SIG-M5 treated with dmso at 0.1 percent for 504 hours (cell line): ENCODE results near the gene OCRL.
A peak's percentile ranks its signal among the peaks of the same experiment; 100 is the strongest.

Experiments used
- DNase-seq: peaks from one replicate; lab custom pipeline; 2025; ENCODE audit not compliant: unreplicated experiment; lab: John Stamatoyannopoulos, UW

Gene OCRL

DNA sequence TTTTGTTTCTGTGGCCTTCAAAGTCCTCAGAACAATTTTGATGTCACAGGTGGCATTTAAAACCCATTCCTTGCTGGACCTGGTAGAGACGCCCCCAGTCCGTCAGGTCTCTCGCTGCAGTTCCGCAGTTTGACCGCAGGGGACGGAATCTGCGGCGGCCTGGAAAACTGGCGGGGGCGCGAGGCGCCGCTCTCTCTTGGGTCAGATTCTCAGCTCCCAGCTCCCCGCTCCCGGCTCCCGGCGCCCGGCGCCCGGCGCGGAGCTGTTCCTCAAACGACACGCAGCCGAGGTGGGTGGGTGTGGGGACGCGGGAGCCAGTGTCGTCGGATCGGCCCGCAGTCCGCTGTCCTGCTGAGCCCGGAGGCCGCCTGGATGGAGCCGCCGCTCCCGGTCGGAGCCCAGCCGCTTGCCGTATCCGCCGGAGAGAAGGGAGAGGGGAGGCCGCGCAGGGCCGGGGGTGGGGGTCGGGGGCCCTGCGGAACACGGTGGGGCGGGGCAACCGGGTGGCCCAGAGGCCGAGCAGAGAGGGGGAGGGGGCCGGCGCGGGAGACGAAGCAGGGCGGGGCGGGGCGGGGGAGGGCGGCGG lies at the start of gene OCRL:
OCRL (plus strand) TSS at position 192 of the 586 bp plus-strand sequence; CDS start at position 373, 181 bp downstream.
- peak; percentile 59 for DNase-seq

DNA sequence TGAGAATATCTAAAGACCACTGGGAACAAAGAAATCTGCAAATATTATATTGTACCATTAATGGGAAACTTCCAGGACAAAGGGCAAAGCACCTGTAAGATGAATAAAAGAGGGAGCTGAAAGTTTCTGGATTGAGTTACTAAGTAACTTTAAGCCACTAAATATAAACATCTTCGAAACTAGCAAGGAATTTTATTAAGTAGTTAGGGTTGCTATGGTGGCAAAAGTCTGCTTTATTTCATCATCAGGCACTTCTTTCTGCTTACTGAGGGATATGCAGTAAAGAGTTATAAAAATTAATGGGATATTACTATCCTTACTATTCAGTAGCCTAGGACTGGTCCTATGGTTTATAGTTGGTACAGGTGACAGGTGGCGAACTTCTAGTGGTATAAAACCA lies 49.7 kb upstream of the OCRL start:
- DNase-seq: no peak

DNA sequence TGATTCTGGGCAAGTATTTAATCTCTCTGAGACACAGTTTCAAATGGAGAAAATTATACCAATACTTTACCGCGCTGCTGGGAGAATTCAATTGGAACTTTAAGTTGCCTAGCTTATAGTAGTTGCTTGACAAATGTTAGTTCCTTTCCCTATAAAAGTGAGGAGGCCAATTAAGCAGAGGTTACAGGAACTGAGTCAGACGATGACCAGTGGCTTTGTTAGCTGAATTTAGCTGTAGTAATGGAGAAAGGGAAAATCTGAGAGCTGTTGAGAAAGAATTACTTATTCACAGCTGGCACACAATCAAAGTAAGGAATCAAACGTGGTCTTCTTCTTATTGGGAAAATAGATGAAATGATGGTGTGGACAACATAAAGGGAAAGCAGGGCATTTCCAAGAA lies 46.4 kb upstream of the OCRL start:
- DNase-seq: no peak

DNA sequence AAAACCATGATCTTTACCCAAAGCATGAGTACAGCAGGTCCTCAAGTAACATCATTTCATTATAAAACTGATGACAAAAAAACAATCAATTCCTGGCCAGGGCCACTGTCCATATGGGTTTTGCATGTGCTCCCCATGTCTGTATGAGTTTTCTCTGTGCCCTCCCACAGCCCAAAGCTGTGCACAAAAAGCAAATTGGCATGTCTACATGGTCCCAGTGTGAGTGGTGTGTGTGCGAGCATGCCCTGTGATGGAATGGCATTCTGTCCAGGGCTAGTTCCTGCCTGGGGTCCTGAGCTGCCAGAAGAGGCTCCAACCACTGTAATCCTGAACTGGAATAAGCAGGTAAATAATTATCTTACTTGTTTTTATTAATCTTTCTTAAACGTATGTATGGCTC lies 45.2 kb upstream of the OCRL start:
- DNase-seq: no peak

DNA sequence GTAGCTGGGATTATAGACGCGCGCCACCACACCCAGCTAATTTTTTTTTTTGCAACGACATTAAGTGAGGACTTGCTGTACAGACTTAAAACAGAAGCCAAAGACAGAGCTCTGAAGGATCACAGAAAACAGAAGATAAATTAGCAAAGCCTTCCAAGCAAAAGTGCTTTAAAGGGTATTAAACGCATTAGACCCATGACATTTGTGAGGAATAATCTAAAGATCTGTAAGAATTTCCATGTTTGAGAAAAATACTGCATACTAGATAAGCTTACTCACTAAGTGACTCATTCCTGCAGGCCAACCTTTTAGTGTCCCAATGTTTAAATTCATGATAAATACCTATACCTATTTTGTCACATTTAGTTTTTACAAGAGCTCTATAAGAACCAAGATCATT lies 44.2 kb upstream of the OCRL start:
- DNase-seq: no peak

DNA sequence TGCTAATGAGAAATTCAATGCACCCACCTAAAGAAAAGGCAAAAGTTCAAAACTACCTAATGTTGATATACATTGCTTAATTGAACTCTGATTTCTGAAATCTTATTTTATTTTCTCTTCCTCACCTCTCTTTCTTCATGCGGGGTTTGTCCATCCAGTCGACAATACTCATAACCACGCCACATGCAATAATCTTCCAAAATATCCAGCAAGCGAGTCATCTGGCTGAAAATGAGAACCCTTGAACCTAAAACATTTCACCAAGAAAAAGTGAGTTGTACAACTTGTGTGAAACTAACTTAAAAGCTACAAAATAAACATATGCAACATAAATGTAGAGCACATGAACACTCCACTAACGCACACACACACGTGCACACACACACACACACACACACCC lies 43.4 kb upstream of the OCRL start:
- no peak for DNase-seq

DNA sequence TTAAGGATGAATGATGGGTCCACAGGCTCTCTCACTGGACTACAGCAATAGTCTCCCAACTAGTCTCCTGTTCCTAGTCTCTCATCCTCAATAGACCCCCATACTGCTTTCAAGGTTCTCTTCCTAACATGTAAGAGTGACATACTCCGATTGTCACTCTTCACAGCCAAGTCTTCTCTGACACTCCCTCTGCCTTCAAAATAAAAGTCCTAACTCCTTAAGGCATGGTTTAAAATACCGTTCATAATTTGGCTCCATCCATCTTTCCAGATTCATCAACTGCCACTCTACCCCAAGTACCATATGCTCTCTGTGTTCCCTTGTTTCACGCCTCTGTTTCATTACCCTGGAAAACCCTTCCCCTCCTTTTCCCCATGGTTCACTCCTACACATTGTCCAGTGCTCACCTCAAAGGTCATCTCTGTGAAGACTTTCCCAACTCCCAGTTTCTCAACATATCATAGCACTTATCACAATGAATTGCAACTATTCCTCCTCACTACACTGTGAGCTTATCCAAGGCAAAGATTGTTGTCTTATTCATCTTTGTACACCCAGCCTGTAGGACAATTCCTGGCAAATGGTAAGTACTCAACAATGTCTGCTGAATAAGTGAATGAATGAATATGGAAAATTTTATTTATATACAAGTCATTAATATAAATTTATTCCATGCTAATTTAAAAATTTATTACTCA lies 42.8 kb upstream of the OCRL start:
- DNase-seq: no peak

DNA sequence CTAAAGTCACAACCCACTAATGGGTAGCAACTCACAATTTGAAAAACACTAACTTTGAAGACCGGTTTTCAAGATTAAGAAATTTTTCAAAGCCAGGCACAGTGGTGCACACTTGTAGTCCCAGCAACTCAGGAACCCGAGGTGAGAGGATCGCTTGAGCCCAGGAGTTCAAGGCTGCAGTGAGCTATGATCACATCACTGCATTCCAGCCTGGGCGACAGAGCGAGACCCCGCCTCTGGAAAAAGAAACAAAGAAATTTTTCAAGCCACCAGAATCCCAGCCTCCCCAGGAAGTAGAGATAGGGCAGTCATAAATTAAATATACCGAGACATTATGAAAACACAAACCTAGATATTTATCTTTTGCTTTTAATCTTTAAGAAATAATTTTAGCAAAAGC lies 29.7 kb upstream of the OCRL start:
- DNase-seq: no peak

DNA sequence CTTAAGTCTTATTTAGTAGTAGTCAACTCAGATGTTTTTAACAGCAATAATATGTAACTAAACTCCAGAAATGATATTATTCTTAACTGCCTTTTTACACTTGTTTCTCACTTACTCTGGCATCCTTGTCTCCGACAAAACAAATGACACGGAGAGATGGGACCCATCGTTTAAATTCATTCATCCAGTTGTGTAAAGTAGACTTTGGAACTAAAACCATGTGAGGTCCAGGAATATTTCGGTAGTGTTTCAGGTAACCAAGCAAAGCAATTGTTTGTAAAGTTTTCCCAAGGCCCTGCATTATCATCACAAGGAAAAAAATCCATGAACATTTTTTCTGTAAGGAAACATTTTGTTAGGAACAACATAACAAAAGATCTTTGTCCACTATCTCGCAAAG lies 28.4 kb upstream of the OCRL start:
- DNase-seq: no peak

DNA sequence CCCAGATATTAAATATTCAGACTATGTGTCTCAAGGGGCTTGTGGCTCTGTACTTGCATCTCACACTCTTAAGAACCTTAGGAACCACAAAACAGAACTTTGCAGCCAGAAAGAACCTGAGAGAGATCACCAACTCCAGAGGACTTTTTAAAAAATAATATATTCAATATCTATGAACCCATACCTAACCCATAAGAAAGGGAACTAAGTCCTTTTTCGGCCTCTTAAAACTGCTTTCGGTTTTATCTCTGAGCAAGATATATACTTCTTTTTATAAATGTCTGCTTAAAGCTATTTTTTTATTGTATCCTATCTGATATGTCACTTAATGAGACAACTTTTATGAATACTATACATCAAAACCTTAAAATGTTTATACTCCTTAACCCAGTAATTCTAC lies 27.6 kb upstream of the OCRL start:
- DNase-seq: no peak

DNA sequence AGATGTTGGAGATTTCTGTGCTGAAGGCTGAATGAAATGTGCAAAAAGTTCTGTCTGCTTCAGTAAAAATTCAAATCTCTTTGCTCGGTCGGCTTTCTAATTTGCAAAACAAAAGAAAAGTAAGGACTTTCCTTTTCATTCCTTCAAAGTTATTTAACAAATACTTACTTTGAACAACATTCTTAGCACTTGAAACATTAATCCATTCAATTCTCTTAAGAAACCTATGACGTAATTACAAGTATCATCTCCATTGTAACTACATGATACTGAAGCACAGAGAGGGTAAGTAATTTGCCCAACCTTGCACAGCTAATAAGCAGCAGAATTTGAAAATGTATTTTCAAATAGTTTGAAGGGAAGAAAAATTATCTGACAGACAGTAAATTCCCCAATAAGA lies 23.7 kb upstream of the OCRL start:
- no peak for DNase-seq

DNA sequence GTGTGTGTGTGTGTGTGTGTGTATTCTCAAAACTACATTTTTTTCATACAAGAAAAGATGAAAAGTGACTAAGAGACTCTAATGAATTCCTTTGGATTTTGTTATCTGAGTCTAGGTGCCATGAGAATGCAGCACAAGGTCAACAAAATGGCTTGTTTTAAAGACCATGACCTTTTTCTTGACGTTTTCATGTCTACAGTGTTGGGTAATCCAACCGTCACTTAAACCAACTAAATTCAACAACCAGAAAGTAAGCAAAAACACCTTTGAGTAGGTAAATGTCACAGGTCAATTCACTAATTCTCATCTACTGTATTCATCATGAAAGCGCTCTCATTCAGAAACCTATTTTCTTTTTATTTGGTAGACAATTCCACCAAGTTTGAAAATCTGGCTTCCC lies 19.9 kb upstream of the OCRL start:
- no peak for DNase-seq

DNA sequence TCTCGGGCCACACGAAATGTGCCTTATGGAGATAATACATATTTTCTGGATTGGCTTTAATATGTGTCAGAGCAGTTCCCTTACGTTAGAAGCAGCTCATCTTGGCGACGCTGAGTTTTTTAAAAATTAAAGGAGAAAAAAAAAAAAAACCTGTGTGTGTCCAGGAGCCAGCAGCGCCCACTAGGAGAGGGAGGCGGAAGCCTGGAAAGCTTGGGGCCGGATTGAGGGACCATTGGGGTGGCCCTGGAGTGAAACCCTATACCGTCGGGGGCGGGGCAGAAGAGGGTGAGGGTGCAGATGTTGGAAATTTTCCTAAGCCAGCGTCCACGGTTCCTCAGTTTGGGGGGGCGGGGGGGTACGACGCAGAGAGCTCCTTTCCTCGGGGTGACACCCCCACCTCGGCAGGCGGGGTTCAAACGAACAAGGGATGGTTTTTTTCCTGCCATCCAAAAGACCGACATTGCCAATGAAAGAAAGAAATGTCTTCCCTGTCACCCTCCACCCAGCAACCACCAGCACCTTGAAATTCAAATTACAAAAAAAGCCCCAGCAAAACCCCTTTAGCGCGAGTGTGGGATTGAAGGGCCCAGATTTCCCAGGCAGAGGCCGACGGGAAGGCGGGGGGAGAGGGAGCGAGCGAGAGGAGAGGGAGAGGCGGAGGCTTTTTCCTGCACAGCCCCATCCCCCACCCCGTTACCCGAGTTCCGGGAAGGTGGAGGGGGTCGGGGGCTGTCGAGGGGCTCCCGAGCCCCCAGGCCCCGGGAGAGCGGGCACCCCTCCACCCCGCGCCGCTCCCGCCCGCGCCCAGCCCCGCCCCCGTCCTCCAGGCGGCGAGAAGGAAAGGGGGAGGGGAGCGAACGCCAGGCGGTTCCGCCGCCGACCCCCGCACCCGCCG lies 17.6 kb upstream of the OCRL start:
- no peak for DNase-seq

DNA sequence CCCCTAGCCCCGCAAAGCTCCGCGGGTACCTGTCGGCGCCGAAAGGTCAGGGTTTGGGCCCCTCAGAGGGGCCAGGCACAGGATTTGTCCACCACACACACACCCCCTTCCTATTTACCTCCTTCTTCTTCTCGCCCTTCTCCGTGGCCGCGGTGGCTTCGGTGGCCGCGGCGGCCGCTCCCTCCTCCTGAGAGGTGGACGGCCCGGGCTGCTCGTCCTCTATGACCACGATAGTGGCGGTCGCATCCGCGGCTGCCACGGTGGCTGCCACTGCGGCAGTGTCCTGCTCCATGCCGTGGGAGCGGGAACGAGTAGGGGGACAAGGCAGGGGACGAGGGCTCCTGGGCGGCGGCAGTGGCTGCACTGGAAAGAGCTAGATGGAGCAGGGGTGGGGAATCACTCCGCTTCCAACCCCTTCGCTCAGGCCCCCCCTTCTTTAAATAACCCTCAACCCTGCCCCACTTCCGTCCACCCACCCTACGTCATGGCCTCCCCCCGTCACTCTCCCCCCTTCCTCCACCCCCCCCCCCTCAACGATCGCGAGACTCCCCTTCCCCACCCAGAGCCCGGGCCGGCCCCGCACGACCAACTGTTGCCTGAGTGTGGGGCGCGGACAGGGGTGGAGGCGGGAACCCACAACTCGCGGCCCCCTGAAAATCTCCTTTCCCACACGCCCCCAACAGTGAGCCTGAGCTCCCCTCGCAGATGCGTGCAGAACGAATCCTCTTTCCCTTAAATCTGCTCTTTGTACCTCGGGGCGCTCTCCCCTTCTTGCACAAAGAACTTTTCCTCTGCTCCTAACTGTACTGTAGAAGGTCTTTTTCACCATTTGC lies 16.8 kb upstream of the OCRL start, which contains the start of gene SMARCA1:
SMARCA1 (minus strand) TSS at position 412 of the 833 bp plus-strand sequence; CDS start at position 292, 120 bp downstream.
- no peak for DNase-seq

DNA sequence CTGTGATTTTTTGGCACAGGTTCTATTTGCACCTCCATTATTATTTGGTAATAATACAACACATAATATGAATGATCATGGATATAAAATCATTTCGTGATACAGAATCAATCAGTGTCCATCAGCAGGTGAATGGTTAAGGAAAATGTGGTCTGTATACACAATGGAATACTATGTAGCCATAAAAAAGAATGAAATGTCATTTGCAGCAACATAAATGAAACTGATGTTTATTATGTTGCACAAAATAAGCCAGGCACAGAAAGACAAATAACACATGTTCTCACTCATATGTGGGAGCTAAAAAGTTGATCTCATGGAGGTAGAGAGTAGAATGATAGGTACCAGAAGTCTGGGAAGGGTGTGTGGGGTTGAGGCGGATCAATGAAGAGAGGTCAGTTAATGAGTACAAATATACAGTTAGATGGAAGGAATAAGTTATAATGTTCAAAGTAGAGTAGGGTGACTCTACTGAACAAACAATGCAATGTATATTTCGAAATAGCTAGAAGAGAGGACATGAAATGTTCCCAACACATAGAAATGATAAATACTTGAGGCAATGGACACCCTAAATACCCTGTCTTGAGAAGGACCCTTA lies 15.7 kb upstream of the OCRL start:
- DNase-seq: no peak

DNA sequence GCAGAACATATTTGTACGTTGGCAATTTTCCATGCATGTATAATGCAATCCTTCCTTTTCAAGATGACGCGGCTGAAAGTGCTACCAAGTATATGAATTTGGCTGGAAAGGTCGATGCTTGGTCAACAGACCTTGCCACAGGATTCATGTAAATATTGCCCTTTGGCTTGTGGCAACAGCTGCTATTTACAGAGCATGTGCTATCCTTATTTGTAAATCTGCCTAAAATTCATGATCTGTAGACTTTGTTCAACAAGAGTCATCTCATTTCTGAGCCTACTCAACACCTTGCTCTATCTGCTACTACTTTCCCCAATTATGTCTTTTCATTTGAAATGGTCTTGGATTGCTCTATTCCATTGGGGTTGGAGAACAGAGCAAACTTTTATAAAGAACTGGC lies 14.9 kb upstream of the OCRL start:
- peak; percentile 3 for DNase-seq

DNA sequence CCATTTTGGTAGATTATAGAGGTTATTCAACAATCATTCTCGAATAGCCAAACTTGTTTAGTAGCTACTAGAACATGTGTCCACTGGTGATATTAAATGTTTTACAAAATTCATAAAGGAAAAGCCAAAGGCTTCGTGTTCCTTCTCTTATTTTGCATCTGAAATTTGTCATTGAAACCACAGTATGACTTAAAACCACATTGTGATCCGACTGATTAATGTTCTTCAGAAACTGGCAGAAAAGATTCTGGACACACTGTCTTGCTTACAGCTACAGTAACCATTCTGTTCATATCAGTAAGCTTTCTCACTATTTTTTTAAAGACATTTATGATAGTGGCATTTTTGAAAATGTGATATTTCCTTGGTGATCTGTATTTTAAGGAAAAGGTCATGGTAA lies 14.2 kb upstream of the OCRL start:
- DNase-seq: no peak

DNA sequence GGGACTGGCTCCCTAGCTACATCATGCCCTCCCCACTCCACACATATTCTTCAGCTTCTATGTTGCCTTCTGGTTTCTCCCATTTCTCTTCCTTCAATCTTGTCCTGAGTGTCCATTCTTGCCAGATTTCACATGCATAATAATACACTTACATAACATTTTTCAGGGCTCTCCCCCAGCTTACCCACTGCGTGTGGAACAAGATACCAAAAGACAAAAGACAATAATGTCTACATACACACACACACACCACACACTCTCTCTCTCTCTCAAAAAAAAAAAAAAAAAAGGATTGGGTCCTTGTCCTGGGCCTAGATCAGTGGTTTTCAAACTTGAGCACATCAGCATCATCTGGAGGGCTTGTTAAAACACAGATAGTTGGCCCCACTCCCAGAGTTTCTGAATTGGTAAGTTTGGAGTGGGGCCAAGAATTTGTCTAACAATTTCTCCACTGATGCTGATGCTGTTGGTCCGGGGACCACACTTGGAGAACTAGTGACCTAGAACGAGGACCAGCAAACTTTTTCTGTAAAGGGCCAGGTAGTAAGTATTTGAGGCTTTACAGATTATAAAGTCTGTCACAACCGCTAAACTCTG lies 10.3 kb upstream of the OCRL start:
- DNase-seq: no peak

DNA sequence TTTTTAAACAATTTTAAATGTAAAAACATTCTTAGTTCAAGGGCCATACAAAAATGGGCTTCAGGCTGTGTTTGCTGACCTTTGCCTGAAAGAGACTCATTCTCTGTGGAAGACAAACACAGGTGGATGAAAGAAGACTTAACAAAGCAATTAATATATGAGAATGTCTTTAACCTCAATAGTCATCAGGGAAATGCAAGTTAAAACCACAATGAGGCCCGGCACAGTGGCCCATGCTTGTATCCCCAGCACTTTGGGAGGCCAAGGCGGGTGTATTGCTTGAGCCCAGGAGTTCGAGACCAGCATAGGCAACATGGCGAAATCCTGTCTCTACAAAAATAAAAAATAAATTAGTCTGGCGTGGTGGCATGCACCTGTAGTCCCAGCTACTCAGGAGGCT lies 9.6 kb upstream of the OCRL start:
- no peak for DNase-seq

DNA sequence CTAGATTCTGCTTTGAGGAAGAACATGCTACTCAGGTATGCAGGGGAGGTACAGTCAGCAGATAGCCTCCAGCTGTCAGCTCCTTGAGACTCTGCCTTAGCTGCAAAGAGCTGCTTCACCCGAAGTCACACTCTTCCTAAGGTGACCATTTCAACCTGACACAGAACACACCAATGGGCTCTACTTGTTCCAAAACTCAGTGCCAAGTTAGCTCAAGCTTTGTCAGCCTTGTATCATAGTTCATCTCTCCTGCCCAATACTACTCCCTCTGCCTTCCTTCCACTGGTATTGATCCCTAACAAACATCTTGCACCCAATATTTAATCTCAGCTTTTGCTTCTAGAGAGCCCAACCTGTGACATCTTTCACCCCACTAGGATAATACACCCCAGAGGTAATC lies 8.9 kb upstream of the OCRL start:
- DNase-seq: no peak
